GM23248 (cell line): ENCODE measurements around the gene GRID2.

ENCODE experiments used
- EZH2 ChIP-seq: fragments of 200-600 bp; sonication (generic); IDR thresholded peaks from 2 replicates; pipeline ENCODE4 v1.6.1; 2018; ENCODE audit warnings: antibody characterized with exemption, mild to moderate bottlenecking; ENCODE audit not compliant: insufficient read depth, poor library complexity, severe bottlenecking
- EZH2phosphoT487 ChIP-seq: fragments of 200-600 bp; sonication (generic); IDR thresholded peaks from 2 replicates; pipeline ENCODE4 v1.6.1; 2018; ENCODE audit warnings: antibody characterized with exemption, moderate library complexity, mild to moderate bottlenecking, low read depth; ENCODE audit not compliant: insufficient read depth

- TF ChIP-seq EZH2 (no peak), EZH2phosphoT487 (no peak)
These were observed 1051.6 kb downstream of the GRID2 start for GRCh38 chr4:93355411-93355810.
